ENCODE measurements around the gene ZNF169.
"Not testable (repeated sequence)": the region's sequence is repeated elsewhere in the genome, so short reads cannot be mapped to it uniquely, and the experiment has no call there.

Gene ZNF169

DNA sequence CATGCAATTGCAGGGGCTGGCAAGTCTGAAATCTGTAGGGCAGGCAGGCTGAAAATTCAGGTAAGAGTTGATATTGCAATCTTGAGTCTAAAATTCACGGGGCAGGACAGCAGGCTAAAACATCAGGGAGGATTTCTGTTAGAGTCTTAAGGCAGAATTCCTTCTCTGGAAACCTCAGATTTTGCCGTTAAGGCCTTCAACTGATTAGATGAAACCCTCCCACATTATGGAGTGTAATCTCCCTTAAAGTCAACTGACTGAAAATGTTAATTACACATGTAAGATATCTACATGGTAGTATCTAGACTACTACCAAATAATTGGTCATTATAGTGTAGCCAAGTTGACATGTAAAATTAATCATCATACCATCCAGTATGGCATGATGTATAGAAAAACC lies 3.1 kb upstream of the ZNF169 start:
- H3K4me1 ChIP-seq: peaks cover 0 to 12% (median 6%) of the 10 kb centered on the region in 4 donors
- no peak for DNase-seq
- TF ChIP-seq CTCF (IDR thresholded peaks at IDR 0.05): no peak
- intact Hi-C loops (cut with DNase I; ENCODE audit: low total_unique reads): no loop called here
- no peak overlapping the region for H3K27ac ChIP-seq
- no peak overlapping the region for H3K4me3 ChIP-seq
- H3K36me3 ChIP-seq: no peaks in the 10 kb centered on the region
- H3K27me3 ChIP-seq: no peaks in the 10 kb centered on the region
- no peaks in the 10 kb centered on the region for H3K9me3 ChIP-seq

GRCh38 chr9:94265626-94266402 lies 6.7 kb downstream of the ZNF169 start:
- DNase-seq; H3K9me3 ChIP-seq; intact Hi-C loops (cut with DNase I; ENCODE audit: low total_unique reads); H3K36me3 ChIP-seq; H3K27me3 ChIP-seq; H3K27ac ChIP-seq; H3K4me3 ChIP-seq: not testable (repeated sequence)
- H3K4me1 ChIP-seq: peaks cover 0 to 13% (median 0%) of the 10 kb centered on the region in 4 donors

DNA sequence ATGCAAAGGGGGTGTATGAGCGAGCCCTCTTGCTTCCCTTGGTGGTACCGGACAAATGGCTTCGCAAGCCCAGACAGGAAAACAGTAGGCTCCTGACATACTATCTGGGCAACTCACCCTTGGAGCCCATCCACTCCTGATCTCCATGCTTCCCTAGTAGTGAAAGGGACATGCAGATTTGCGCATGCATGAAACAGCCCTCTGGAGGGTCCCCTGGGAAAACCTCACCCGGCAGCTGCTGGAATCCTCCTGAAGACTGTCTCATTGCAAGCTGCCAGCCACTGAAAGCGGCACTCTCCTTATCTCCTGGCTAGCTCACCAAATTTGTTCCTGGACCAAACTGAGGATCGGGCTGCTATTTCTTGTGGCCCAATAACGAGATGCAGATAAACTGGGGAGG lies 10.2 kb downstream of the ZNF169 start:
- H3K9me3 ChIP-seq: no peaks in the 10 kb centered on the region
- no peak overlapping the region for H3K4me3 ChIP-seq
- no peaks in the 10 kb centered on the region for H3K27me3 ChIP-seq
- intact Hi-C loops (cut with DNase I; ENCODE audit: low total_unique reads): no loop called here
- DNase-seq: no peak
- peaks cover 0 to 3% (median 0%) of the 10 kb centered on the region in 3 donors for H3K36me3 ChIP-seq
- TF ChIP-seq CTCF (IDR thresholded peaks at IDR 0.05): no peak
- no peak overlapping the region for H3K27ac ChIP-seq
- H3K4me1 ChIP-seq: peaks cover 0 to 13% (median 0%) of the 10 kb centered on the region in 4 donors

- H3K27me3 ChIP-seq: no peaks in the 10 kb centered on the region
- H3K27ac ChIP-seq: no peak overlapping the region
- DNase-seq: no peak
- peaks cover 0 to 13% (median 0%) of the 10 kb centered on the region in 4 donors for H3K4me1 ChIP-seq
- no peak overlapping the region for H3K4me3 ChIP-seq
- intact Hi-C loops (cut with DNase I; ENCODE audit: low total_unique reads): no loop called here
- no peaks in the 10 kb centered on the region for H3K9me3 ChIP-seq
- no peak for TF ChIP-seq CTCF (IDR thresholded peaks at IDR 0.05)
- peaks cover 0 to 6% (median 0%) of the 10 kb centered on the region in 3 donors for H3K36me3 ChIP-seq
Measured at GRCh38 chr9:94270009-94270408, 10.9 kb downstream of the ZNF169 start.

DNA sequence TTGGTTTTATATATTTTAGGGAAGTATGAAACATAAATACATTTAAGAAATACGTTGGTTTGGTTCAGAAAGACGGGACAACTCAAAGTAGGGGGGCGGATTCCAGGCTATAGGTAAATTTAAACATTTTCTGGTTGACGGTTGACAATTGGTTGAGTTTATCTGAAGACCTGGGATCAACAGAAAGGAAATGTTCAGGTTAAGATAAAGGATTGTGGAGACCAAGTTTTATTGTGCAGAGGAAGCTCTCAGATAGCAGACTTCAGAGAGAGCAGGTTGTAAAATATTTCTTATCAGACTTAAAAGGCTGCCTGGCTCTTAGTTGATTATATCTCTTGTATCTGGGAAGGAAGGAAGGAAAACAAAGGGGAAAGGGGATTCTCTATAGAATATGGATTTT lies 17.9 kb downstream of the ZNF169 start:
- H3K4me1 ChIP-seq; H3K27ac ChIP-seq; H3K9me3 ChIP-seq; H3K27me3 ChIP-seq; DNase-seq; intact Hi-C loops (cut with DNase I; ENCODE audit: low total_unique reads); H3K4me3 ChIP-seq: not testable (repeated sequence)
- H3K36me3 ChIP-seq: peaks cover 21 to 26% (median 22%) of the 10 kb centered on the region in 3 donors

DNA sequence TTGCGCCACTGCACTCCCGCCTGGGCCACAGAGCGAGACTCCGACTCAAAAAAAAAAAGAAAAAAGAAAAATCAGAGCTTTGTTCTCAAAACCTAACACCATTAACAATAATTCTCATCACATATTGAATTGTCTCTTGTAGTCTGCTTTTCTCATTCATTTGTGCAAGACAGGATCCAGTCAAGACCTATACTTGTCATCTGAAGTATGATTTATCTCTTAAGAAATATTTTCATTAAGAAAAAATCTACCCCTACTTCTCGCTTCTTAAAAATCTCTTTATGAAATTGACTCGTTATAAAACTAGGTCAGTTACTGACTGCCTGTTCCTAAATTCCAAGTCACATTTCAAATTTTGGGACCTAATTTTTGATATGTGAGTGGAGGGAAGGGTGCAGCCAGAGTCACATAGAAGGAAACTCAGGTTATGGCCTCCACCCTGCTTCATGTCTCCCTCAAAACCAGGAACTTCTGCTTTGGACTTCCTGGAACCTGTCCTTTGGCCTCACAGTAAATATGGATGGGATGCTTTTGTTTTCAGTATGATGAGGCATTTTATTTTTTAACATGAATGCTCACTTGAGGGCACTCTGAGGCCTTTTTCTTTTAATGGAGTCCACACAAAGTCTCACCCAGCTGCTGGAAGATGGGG lies 18.9 kb downstream of the ZNF169 start:
- Histone ChIP-seq H3K4me3 (no peak overlapping the region), H3K4me1 (no peaks in the 10 kb centered on the region), H3K27me3 (no peaks in the 10 kb centered on the region), H3K27ac (no peak overlapping the region), H3K9me3 (no peaks in the 10 kb centered on the region), H3K36me3 (peaks cover 21 to 26% (median 25%) of the 10 kb centered on the region in 3 donors)
- intact Hi-C loops (cut with DNase I; ENCODE audit: low total_unique reads): no loop called here
- DNase-seq: no peak
- no peak for TF ChIP-seq CTCF (IDR thresholded peaks at IDR 0.05)
